ENCODE data around the gene WAC. TPM values are rescaled to one million over a fixed set of nuclear protein-coding genes. Genes with fewer than 3 reads are reported as not detected.
"Not testable (repeated sequence)": the region's sequence is repeated elsewhere in the genome, so short reads cannot be mapped to it uniquely, and the experiment has no call there.

The WAC gene
- total RNA-seq, 1 experiment from 2014 or later: 125 TPM

DNA sequence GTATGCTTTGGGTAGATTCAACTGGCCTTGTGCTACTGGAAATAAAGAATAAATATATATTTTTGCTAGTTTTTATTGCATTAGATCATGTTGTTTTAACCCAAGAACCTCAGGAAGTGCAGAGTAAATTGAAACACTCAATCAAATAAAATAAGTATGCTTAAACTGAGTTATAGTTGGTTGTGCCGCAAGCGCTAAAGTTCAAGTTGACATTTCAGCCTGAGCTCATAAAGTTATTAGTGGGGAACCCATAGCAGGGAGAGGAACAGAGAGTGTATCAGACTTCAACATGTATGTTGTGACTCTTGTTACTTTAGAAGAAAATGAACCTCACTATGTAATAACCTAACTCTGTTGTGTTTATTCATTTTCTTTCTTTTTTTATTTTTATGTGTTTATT is 119.2 kb downstream of the WAC start:
- Histone ChIP-seq H3K27ac (ENCODE audit: low read depth, low read length, poor library complexity, severe bottlenecking) (no peak overlapping the region), H3K36me3 (ENCODE audit: insufficient read depth, low read length, poor library complexity, severe bottlenecking) (no peaks in the 10 kb centered on the region), H3K27me3 (replicated peaks; ENCODE audit: insufficient read depth, low read depth, low read length, poor library complexity) (no peaks in the 10 kb centered on the region), H3K4me3 (ENCODE audit: low read depth, low read length, poor library complexity, severe bottlenecking) (no peak overlapping the region), H3K9me3 (ENCODE audit: low read depth, low read length, poor library complexity, severe bottlenecking) (no peaks in the 10 kb centered on the region), H3K4me1 (ENCODE audit: insufficient read depth, low read length, poor library complexity, severe bottlenecking) (no peaks in the 10 kb centered on the region)
- DNase-seq (ENCODE audit: low spot score): no peak
- intact Hi-C loops (cut with micrococcal nuclease; ENCODE audit: unreplicated experiment): no loop called here
- ChIA-PET CTCF (no interaction called here), POLR2A (ENCODE audit: low non-redundant PET) (no interaction called here)
- BruUV-seq (replicated peaks): no TSS peak
- TF ChIP-seq CTCF (conservative IDR thresholded peaks at IDR 0.05; ENCODE audit: low read depth, low read length) (no peak), EZH2 (IDR thresholded peaks at IDR 0.05; ENCODE audit: borderline replicate concordance, low read depth, low read length, poor library complexity, severe bottlenecking) (no peak)

- BruUV-seq (replicated peaks): no TSS peak
- no peaks in the 10 kb centered on the region for H3K4me1 ChIP-seq (ENCODE audit: insufficient read depth, low read length, poor library complexity, severe bottlenecking)
- TF ChIP-seq EZH2 (IDR thresholded peaks at IDR 0.05; ENCODE audit: borderline replicate concordance, low read depth, low read length, poor library complexity, severe bottlenecking) (no peak), CTCF (conservative IDR thresholded peaks at IDR 0.05; ENCODE audit: low read depth, low read length) (no peak)
- H3K9me3 ChIP-seq (ENCODE audit: low read depth, low read length, poor library complexity, severe bottlenecking): no peaks in the 10 kb centered on the region
- no peaks in the 10 kb centered on the region for H3K27me3 ChIP-seq (replicated peaks; ENCODE audit: insufficient read depth, low read depth, low read length, poor library complexity)
- no peak overlapping the region for H3K27ac ChIP-seq (ENCODE audit: low read depth, low read length, poor library complexity, severe bottlenecking)
- H3K4me3 ChIP-seq (ENCODE audit: low read depth, low read length, poor library complexity, severe bottlenecking): no peak overlapping the region
- CTCF ChIA-PET: no interaction called here
- no peaks in the 10 kb centered on the region for H3K36me3 ChIP-seq (ENCODE audit: insufficient read depth, low read length, poor library complexity, severe bottlenecking)
- POLR2A ChIA-PET (ENCODE audit: low non-redundant PET): no interaction called here
- no peak for DNase-seq (ENCODE audit: low spot score)
- intact Hi-C loops (cut with micrococcal nuclease; ENCODE audit: unreplicated experiment): no loop called here
Measured at GRCh38 chr10:28652703-28653102, 119.8 kb downstream of the WAC start.

DNA sequence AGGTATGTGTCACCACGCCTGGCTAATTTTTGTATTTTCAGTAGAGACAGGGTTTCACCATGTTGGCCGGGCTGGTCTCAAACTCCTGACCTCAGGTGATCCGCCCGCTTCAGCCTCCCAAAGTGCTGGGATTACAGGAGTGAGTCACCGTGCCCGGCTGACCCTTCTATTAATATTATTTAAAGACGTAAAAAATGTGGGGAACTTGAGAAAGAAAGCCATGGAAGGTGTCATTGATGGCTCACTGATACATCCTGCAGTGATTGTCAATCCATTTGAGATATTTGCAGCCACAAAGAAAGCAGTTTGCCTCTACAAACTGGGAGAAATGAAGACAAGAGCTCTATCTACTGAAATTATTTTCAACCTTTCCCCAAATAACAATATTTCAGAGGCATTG is 125.9 kb downstream of the WAC start:
- POLR2A ChIA-PET (ENCODE audit: low non-redundant PET): not testable (repeated sequence)

GRCh38 chr10:28661035-28661434 is 128.1 kb downstream of the WAC start:
- no peak overlapping the region for H3K27ac ChIP-seq (ENCODE audit: low read depth, low read length, poor library complexity, severe bottlenecking)
- ChIA-PET POLR2A (ENCODE audit: low non-redundant PET) (no interaction called here), CTCF (no interaction called here)
- no peak overlapping the region for H3K4me3 ChIP-seq (ENCODE audit: low read depth, low read length, poor library complexity, severe bottlenecking)
- no peaks in the 10 kb centered on the region for H3K27me3 ChIP-seq (replicated peaks; ENCODE audit: insufficient read depth, low read depth, low read length, poor library complexity)
- TF ChIP-seq EZH2 (IDR thresholded peaks at IDR 0.05; ENCODE audit: borderline replicate concordance, low read depth, low read length, poor library complexity, severe bottlenecking) (no peak), CTCF (conservative IDR thresholded peaks at IDR 0.05; ENCODE audit: low read depth, low read length) (no peak)
- no peaks in the 10 kb centered on the region for H3K9me3 ChIP-seq (ENCODE audit: low read depth, low read length, poor library complexity, severe bottlenecking)
- H3K4me1 ChIP-seq (ENCODE audit: insufficient read depth, low read length, poor library complexity, severe bottlenecking): no peaks in the 10 kb centered on the region
- intact Hi-C loops (cut with micrococcal nuclease; ENCODE audit: unreplicated experiment): loop anchor here (5.0 kb wide), 2 partner anchors 581 to 716 kb away; no protein-coding TSS in a partner anchor
- DNase-seq (ENCODE audit: low spot score): no peak
- BruUV-seq (replicated peaks): no TSS peak
- H3K36me3 ChIP-seq (ENCODE audit: insufficient read depth, low read length, poor library complexity, severe bottlenecking): no peaks in the 10 kb centered on the region

More for the DNA sequence above, 125.9 kb downstream of the WAC start:
- H3K4me1 ChIP-seq (ENCODE audit: insufficient read depth, low read length, poor library complexity, severe bottlenecking); H3K27me3 ChIP-seq (replicated peaks; ENCODE audit: insufficient read depth, low read depth, low read length, poor library complexity); BruUV-seq (replicated peaks); H3K9me3 ChIP-seq (ENCODE audit: low read depth, low read length, poor library complexity, severe bottlenecking); H3K36me3 ChIP-seq (ENCODE audit: insufficient read depth, low read length, poor library complexity, severe bottlenecking); CTCF ChIA-PET; intact Hi-C loops (cut with micrococcal nuclease; ENCODE audit: unreplicated experiment); H3K4me3 ChIP-seq (ENCODE audit: low read depth, low read length, poor library complexity, severe bottlenecking); H3K27ac ChIP-seq (ENCODE audit: low read depth, low read length, poor library complexity, severe bottlenecking); DNase-seq (ENCODE audit: low spot score): not testable (repeated sequence)

All from A673 (cell line).